GM13977 (cell line): Measurements from ENCODE around the gene RSU1.

Experiments used
- DNase-seq: peaks from one replicate; pipeline ENCODE4 v3.0.0; 2012; ENCODE audit warnings: low spot score
- in situ Hi-C: fragments of 300-500 bp; cut with MboI; formaldehyde crosslinking; loops from one replicate; pipeline ENCODE4 v1.12.0; 2022; ENCODE audit warnings: low sequenced_read_pairs, low pct_unique_long_range_greater_than_20kb, mixed read lengths, inconsistent platforms; ENCODE audit not compliant: unreplicated experiment
- TF ChIP-seq, protein P1 (sequence below): IDR thresholded peaks from 2 replicates; pipeline ENCODE4 v1.5.1; 2012; ENCODE audit warnings: mild to moderate bottlenecking, control low read depth; ENCODE audit not compliant: insufficient read depth; ENCODE audit errors: extremely low read depth, missing control alignments

The RSU1 gene

DNA sequence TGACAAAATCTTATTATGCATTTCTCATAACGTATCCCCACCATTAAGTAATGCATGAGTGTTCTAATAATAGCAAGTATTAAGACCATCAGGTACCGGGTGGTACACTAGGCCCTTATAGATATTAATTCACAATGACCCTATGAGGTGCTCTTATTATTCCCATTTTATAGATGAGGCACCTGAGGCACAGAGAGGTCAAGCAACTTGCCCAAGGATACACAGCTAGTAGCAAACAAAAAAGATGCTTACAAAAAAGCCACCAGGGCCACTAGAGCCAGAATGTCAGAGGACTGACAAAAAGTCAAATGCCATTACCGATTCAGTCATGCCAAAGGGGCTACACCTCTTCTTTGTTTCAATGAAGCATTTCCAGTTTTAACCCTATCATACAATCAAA is 5.9 kb downstream of the RSU1 start:
- TF ChIP-seq, protein P1, sequence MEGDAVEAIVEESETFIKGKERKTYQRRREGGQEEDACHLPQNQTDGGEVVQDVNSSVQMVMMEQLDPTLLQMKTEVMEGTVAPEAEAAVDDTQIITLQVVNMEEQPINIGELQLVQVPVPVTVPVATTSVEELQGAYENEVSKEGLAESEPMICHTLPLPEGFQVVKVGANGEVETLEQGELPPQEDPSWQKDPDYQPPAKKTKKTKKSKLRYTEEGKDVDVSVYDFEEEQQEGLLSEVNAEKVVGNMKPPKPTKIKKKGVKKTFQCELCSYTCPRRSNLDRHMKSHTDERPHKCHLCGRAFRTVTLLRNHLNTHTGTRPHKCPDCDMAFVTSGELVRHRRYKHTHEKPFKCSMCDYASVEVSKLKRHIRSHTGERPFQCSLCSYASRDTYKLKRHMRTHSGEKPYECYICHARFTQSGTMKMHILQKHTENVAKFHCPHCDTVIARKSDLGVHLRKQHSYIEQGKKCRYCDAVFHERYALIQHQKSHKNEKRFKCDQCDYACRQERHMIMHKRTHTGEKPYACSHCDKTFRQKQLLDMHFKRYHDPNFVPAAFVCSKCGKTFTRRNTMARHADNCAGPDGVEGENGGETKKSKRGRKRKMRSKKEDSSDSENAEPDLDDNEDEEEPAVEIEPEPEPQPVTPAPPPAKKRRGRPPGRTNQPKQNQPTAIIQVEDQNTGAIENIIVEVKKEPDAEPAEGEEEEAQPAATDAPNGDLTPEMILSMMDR = no peak
- no peak for DNase-seq
- in situ Hi-C loops = loop anchor here (25.0 kb wide), 1 partner anchor 924 kb away; no protein-coding TSS in a partner anchor

DNA sequence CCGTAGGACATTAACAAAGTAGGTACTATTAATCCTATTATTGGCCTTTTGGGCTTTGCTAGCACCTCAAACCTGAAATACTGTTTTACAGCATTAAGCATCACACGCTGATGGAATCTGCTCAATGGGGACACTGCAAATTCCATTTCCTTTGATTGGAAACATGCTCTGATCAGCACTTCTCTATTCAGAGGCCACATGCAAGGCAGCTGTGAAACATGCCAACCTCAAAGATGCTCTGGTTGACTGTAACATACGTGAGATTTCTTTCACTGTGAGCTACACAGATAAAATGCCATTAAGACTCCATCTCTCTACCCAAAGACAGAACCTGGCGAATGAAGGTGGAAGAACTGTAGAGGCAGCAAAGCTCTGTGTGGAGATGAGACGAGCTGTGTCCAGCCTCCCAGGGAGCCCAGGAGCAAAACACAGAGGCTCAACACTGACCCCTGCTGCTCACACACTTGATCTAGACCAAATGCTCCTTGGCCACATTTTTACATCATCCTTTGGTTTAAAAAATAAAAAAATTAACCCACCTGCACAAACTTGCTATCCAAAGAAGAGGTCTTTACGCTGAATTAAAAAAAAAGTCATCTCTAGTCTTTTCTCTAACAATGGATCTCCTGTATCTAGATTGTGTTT is 8.0 kb downstream of the RSU1 start:
- TF ChIP-seq, protein P1 = peak; percentile 78
- in situ Hi-C loops = loop anchor here (25.0 kb wide), 1 partner anchor 922 kb away; no protein-coding TSS in a partner anchor

DNA sequence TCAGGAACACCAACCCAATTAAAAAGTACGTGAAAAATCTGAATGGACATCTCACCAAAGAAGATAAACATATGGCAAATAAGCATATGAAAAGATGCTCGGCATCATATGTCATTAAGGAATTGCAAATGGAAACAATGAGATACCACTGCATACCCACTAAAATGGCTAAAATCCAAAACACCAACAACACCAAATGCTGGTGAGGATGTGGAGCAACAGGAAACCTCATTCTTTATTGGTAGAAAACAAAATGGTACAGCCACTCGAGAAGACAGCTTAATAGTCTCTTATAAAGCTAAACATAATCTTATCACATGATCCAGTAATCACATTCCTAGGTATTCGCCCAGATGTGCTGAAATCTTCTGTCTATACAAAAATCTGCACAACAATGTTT is 13.1 kb downstream of the RSU1 start:
- in situ Hi-C loops = loop anchor here (25.0 kb wide), 1 partner anchor 917 kb away; no protein-coding TSS in a partner anchor
- TF ChIP-seq, protein P1 = no peak
- no peak for DNase-seq

More for the DNA sequence above, 8.0 kb downstream of the RSU1 start:
- DNase-seq = peak; percentile 57

DNA sequence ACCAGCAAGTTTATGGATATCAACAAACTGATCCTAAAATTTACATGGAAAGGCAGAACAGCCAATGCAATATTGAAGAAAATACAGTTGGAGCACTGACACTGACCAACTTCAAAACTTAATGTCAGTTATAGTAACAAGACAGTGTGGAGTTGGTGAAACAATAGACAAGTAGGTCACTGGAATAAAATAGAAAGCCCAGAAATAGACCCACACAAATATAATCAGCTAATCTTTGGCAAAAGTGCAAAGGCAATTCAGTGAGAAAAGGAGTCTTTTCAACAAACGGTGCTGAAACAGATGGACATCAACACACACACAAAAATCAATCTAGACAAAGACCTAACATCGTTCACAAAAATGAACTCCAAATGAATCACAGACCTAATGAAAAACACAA is 13.8 kb downstream of the RSU1 start:
- TF ChIP-seq, protein P1 = no peak
- in situ Hi-C loops = loop anchor here (25.0 kb wide), 1 partner anchor 916 kb away; no protein-coding TSS in a partner anchor
- no peak for DNase-seq

DNA sequence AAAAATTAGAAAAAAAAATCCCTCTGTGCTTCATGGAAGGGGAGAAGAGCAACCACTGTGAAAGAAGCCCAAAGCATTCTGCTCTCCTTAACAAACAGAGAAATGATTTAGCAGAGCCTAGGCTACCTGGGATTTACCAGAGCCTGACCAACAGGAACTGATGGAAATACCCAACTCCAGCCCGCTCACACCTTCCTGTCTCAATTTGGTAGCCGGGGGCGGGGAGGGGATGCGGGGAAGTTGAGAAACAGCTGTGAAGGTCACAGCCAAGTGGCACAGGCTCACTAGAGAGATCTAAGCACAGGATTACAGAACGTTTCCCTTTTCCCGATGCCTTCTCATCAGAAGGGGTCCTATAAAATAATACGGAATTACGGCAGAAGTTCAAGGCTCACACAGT is 17.6 kb downstream of the RSU1 start:
- TF ChIP-seq, protein P1 = no peak
- in situ Hi-C loops = loop anchor here (25.0 kb wide), 1 partner anchor 912 kb away; no protein-coding TSS in a partner anchor
- DNase-seq = peak; percentile 26

DNA sequence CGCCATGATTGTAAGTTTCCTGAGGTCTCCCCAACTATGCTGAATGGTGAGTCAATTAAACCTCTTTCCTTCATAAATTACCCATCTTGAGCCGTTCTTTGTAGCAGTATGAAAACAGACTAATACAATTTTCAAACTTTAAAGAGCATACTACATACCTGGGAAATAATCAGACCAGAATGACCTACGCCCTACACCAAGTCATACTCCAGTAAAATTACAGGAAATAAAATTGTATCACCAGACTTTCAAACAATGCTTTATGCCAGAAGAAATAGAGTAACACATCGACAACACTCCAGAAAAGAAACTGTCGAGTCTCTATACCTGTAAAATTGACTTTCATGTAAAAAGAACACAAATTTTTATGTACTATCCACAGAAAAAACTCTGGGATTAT is 18.7 kb downstream of the RSU1 start:
- TF ChIP-seq, protein P1 = no peak
- DNase-seq = no peak
- in situ Hi-C loops = no loop called here
